ENCODE measurements around the gene CDC25A.
"Not testable (repeated sequence)": the region's sequence is repeated elsewhere in the genome, so short reads cannot be mapped to it uniquely, and the experiment has no call there.

CDC25A gene

GRCh38 chr3:48188266-48189201 lies at the start of gene CDC25A:
Gene CDC25A, minus strand, starts transcription at chr3:48188417. Its CDS starts 470 bp downstream, at chr3:48187947.
- DNase-seq: peak; percentile 93

- DNase-seq: no peak
Measured at GRCh38 chr3:48236531-48236930, 48.3 kb upstream of the CDC25A start.

- no peak for DNase-seq
Measured at GRCh38 chr3:48233542-48233941, 45.3 kb upstream of the CDC25A start.

GRCh38 chr3:48232734-48233133 lies 44.5 kb upstream of the CDC25A start:
- peak; percentile 84 for DNase-seq

- no peak for DNase-seq
Measured at GRCh38 chr3:48232232-48232631, 44.0 kb upstream of the CDC25A start.

GRCh38 chr3:48226939-48227338 lies 38.7 kb upstream of the CDC25A start:
- no peak for DNase-seq

- no peak for DNase-seq
Measured at GRCh38 chr3:48225587-48225986, 37.4 kb upstream of the CDC25A start.

- DNase-seq: no peak
Measured at GRCh38 chr3:48222616-48223513, 34.6 kb upstream of the CDC25A start, which contains the start of gene CAMP. Gene CAMP, plus strand, starts transcription at chr3:48223495. Its CDS starts 17 bp downstream, at chr3:48223512.

GRCh38 chr3:48220746-48221145 lies 32.5 kb upstream of the CDC25A start:
- no peak for DNase-seq

GRCh38 chr3:48219543-48219942 lies 31.3 kb upstream of the CDC25A start:
- no peak for DNase-seq

GRCh38 chr3:48218537-48218936 lies 30.3 kb upstream of the CDC25A start:
- DNase-seq: no peak

- DNase-seq: no peak
Measured at GRCh38 chr3:48217449-48217848, 29.2 kb upstream of the CDC25A start.

GRCh38 chr3:48215876-48216275 lies 27.7 kb upstream of the CDC25A start:
- no peak for DNase-seq

- DNase-seq: no peak
Measured at GRCh38 chr3:48215466-48215865, 27.2 kb upstream of the CDC25A start.

- no peak for DNase-seq
Measured at GRCh38 chr3:48215019-48215418, 26.8 kb upstream of the CDC25A start.

GRCh38 chr3:48214225-48214624 lies 26.0 kb upstream of the CDC25A start:
- no peak for DNase-seq

GRCh38 chr3:48211776-48212175 lies 23.6 kb upstream of the CDC25A start:
- DNase-seq: not testable (repeated sequence)

- not testable (repeated sequence) for DNase-seq
Measured at GRCh38 chr3:48210534-48210933, 22.3 kb upstream of the CDC25A start.

- no peak for DNase-seq
Measured at GRCh38 chr3:48209445-48209844, 21.2 kb upstream of the CDC25A start.

GRCh38 chr3:48208076-48208475 lies 19.9 kb upstream of the CDC25A start:
- DNase-seq: no peak

- DNase-seq: no peak
Measured at GRCh38 chr3:48202632-48203031, 14.4 kb upstream of the CDC25A start.

- no peak for DNase-seq
Measured at GRCh38 chr3:48199117-48199516, 10.9 kb upstream of the CDC25A start.

GRCh38 chr3:48196611-48197010 lies 8.4 kb upstream of the CDC25A start:
- no peak for DNase-seq
